Measurements from ENCODE around the gene FXYD6.

- TF ChIP-seq CTCF (IDR thresholded peaks at IDR 0.05) = no peak
- no peak for TF ChIP-seq CHD2 (IDR thresholded peaks at IDR 0.05; ENCODE audit: low read length, partially characterized antibody)
- TF ChIP-seq ELF1 (IDR thresholded peaks at IDR 0.05) = no peak
- TF ChIP-seq GABPA (IDR thresholded peaks at IDR 0.05; ENCODE audit: low read depth) = no peak
- TF ChIP-seq NRF1 (IDR thresholded peaks at IDR 0.05; ENCODE audit: low read depth, low read length) = no peak
- no peak for TF ChIP-seq RAD21 (IDR thresholded peaks at IDR 0.05; ENCODE audit: low read length)
- no peak for TF ChIP-seq TCF12 (IDR thresholded peaks at IDR 0.05)
- TF ChIP-seq JUND (IDR thresholded peaks at IDR 0.05) = no peak
- TF ChIP-seq USF2 (IDR thresholded peaks at IDR 0.05; ENCODE audit: borderline replicate concordance, low read depth, low read length) = no peak
- TF ChIP-seq NFIC (IDR thresholded peaks at IDR 0.05; ENCODE audit: borderline replicate concordance) = no peak
- TF ChIP-seq REST (IDR thresholded peaks at IDR 0.05; ENCODE audit: low read depth, low read length) = no peak
- no peak for TF ChIP-seq POLR2AphosphoS5 (IDR thresholded peaks at IDR 0.05; ENCODE audit: low read depth, low read length)
- TF ChIP-seq TEAD4 (IDR thresholded peaks at IDR 0.05; ENCODE audit: borderline replicate concordance, insufficient read depth) = no peak
These were observed 31.0 kb upstream of the FXYD6 start for GRCh38 chr11:117907276-117908108.
